Left cardiac atrium (tissue), 4 donors: ENCODE measurements around the gene PRDM16. TPM values are rescaled to one million over a fixed set of nuclear protein-coding genes. Genes with fewer than 3 reads are reported as not detected.

Source experiments
- ATAC-seq, 2 donors: fragments of 200-7000 bp; cut with Tn5 transposase; one replicate each; pipeline ENCODE4 v1.9.1; 2020; ENCODE audit warnings: mild to moderate bottlenecking in 2 of 2, moderate library complexity in 2 of 2
- DNase-seq: peaks from one replicate; pipeline ENCODE4 v3.0.0-alpha.2; 2020
- intact Hi-C, 2 donors: fragments of 100-400 bp; cut with DNase I; formaldehyde crosslinking; loops; one replicate each; pipeline versions ENCODE4 v1.14.1 to v1.15.1; 2022 to 2023
- total RNA-seq, 2 donors: library from RNA; stranded (reverse); fragmentation: NEBNext Ultra II Directional; extraction: Animal tissue kit (Norgen Biotek cat#: 25700); gene quantifications; one replicate each; pipeline ENCODE4 v1.2.1, GENCODE V29; 2021
- donor health status: DM: no; HTN: yes; CAD: no.
- donor health status: DM: no; HTN: yes; CAD: no; lungs with severe emphysema.
- donor health status: DM: yes; HTN: yes; CAD: no.
- donor health status: Dilated cardiomyopathy.

PRDM16 gene
- total RNA-seq, 2 donors from 2014 or later, result 0.99 to 1.2 TPM

DNA sequence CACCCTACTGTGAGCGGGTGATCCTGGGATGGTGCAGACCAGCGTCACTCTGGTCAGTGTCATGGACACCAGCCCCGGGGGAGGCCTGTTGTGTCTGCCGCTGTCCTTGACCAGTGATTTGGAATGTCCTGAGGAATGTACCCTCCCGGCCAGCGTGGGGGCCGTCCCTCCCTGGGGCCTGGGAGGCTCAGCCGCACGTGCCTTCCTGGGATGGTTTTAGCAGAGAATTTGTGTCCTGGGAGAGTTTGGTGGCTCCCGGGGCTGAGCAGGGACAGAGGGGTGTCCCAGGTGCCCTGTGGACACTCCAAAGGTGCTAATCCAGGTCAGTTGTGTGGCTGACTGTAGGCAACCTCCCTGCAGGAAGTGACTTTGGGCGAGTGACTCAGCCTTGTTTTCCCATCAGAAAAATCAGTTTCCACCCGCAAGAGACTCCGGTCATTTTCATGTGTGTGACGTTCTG is 391.7 kb downstream of the PRDM16 start:
- intact Hi-C loops, result no loop called here
- ATAC-seq (peak; percentile 35 to 47), DNase-seq (no peak)

DNA sequence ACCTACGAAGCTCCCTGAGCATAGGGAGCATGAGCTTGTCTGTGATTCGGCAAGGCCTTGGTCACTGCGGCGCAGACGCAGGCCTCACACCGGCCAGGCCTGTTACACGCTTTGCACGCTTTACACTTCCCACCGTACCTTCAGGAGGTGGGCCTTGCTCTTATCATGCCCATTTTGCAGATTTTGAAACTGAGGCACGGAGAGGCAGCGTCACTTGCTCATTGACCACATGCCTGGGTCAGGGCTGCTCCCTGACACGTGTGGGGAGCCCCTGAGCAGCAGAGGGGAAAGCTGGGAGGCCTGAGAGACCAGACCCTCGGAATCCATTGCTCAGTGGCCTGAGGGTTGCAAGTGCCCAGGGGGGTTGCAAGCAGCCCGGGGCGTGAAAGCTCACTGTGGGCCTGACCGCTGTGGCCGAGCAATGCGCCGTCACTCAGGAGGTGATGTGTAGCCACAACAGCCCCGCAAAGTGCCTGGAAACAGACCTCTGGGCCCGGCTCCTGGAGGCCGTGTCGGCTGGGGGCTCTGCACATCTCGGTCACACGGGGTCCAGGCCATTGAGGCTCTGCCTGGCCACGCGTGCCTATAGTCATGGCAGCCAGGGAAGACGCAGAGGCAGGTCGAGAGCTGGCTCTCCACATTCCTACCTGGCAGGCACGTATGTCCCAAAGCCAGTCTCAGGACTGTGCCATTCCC is 392.4 kb downstream of the PRDM16 start:
- intact Hi-C loops, result no loop called here

DNA sequence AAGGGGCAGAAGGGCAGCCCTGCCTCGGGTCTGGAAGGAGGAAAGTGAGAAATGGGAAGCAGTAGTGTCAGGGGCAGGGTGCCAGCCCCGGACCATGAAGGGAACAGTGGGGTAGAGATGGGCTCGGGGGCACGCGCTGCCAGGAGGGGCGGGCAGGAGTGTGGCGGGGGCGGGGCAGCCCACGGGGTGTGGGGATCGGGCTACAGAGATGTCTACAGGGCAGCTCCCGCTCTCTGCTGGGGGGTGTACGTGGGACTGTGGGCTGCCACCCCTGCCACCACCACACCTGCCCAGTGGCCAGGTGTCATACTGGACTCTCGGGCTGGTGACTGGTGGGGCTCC is 392.9 kb downstream of the PRDM16 start:
- DNase-seq (peak; percentile 16), ATAC-seq (no peak)
- intact Hi-C loops, result no loop called here

More for the DNA sequence above, 392.4 kb downstream of the PRDM16 start:
- ATAC-seq, result no peak
- peak; percentile 11 for DNase-seq

DNA sequence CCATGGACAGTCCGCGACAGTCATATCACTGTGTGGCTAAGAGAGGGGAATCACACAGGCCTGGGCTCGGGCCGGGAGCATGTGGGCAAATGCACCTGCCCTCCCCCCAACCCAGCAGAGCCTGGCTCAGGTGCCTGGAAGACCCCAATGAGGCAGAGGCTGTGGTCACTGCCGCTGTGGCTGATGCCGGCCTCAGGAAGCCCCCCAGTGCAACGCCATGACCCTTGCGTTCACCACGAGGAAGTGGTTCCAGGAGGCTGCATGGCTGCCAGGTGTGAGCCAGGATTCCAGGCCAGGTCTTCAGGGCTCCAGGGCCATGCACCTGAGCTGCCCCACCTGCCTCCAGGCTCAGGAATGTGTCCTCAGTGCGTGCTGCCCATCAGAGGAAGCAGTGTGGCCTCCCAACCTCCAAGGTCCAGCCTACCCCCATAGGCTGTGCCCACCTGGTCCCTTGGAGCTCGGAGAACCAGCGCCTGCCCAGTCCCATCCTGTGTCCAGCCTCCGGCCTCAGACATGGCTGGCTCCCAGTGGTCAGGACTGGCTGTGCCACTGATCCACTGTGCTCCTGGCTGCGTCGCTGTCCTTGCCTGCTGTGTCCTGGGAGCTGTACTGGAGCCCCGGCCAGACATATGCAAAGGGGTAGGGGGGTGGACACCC is 393.5 kb downstream of the PRDM16 start:
- intact Hi-C loops, result no loop called here
- no peak for ATAC-seq
- DNase-seq, result peak; percentile 14

DNA sequence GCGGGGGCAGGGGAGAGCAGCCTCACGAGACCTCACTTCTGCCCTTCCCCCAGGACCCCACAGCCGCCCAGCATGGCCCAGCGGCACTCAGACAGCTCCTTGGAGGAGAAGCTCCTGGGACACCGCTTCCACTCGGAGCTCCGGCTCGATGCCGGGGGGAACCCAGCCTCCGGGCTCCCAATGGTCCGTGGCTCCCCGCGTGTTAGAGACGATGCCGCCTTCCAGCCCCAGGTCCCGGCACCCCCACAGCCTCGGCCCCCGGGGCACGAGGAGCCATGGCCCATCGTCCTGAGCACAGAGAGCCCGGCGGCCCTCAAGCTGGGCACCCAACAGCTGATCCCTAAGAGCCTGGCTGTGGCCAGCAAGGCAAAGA is 394.0 kb downstream of the PRDM16 start:
- intact Hi-C loops, result no loop called here
- DNase-seq, result peak; percentile 17
- ATAC-seq, result no peak

DNA sequence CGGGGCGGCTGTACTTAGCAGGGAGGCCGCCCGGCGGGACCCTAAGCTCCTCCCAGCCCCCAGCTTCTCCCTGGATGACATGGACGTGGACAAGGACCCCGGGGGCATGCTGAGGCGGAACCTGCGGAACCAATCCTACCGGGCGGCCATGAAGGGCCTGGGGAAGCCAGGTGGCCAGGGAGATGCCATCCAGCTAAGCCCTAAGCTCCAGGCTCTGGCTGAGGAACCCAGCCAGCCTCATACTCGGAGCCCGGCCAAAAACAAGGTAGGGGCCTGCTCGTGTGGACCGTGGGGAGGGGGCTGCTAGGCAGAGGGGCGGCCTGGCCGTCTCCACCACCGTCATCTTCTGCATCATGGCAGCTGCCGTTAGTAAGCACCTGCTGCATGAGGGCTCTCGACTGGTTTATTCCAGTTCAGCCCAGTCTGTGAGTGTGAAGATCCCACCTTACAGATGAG is 394.4 kb downstream of the PRDM16 start:
- intact Hi-C loops, result no loop called here
- DNase-seq (peak; percentile 10), ATAC-seq (no peak)

DNA sequence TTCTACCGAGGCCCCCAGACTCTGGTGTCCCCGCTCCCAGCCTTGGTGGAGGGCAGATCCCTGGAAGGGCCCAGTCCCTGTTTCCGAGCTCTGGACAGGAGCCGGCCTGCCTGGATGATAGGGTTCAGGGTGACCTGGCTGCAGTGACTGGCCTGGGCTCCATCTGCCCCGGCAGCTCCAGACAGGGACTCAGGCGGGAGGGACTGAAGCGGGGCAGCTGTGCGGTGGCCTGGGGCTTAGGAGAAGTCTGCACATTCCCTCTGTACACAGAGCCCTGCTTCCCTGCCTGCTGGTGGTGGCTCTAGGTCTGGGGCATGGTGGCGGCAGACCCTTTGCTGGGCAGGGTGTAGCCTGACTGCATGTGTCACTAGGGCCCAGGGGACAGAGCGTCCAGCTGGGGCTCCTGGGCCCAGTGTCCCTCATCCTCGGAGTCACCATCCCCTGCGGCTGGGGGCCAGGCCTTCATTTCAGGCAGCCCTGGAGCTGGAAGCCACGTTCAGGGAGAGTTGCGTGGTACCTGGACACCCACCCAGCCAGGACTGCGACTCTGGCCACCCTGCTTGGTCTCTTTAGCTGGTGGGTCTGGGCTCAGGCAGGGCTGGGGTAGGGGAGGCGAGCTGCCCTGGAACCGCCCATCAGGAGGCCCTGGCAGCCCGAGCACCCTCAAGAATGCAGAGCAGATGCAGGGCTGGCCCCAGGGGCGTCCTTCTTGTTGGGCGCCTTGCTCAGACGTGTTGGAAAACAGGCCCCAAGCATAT is 395.1 kb downstream of the PRDM16 start:
- intact Hi-C loops, result no loop called here
- no peak for ATAC-seq
- peak; percentile 6 for DNase-seq

DNA sequence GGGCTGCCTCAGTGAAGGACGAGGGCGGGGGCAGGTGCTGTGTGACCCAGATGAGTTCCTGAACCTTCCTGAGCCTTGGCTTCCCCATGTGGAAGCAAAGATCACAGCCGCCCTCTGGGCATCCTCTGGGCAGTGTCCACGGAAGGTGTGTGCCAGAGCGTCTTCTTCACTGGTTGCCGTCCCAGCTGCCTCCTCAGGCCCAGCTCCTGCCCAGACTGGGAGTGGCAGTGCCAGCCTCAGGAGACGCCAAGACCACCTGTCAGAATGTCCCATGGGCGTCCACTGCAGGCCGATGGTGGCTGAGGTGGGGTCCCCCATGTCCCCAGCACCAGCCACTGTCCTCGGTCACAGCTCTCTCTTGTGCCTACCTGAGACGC is 395.6 kb downstream of the PRDM16 start:
- intact Hi-C loops, result no loop called here
- peak; percentile 18 for DNase-seq
- no peak for ATAC-seq

DNA sequence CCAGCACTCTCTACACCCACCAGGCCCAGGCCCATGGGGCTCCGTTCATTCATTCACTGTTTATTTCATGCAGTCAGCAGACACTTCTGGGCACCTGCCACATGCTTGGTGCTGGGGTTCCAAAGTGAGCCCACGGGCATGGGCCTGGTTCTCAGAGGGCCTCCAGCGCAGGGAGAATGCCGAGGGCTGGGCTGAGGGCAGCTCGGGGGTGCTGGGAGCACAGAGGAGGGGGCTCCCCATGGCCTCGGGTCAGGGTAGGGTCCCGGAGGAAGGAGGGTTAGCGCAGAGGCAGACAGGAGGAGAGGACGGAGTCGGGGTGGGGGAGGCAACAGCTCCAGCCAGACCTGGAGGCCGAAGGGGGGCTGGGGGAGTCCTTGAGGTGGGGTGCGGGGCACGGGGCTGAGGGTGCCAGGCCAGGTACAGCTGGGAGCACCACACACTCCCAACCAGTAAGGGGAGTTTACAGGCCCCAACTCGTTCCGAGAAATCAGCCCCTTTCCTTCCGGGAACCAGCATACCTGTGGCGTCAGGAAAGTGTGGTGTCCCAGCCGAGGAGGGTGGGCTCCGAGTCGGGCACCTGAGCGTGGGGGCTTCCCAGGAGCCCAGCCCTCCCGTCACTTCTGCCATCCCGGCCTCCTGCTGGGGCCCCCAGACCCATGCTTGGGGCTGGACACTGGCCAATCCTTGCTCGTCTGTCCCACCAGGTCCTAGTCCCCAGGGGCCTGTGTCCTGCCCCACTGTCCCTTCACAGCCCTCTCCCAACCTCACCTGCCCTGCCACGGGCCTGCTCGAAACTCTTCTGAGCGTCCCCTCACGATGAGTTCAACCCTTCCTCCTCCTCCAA is 396.3 kb downstream of the PRDM16 start:
- DNase-seq, result peak; percentile 20
- ATAC-seq, result no peak

DNA sequence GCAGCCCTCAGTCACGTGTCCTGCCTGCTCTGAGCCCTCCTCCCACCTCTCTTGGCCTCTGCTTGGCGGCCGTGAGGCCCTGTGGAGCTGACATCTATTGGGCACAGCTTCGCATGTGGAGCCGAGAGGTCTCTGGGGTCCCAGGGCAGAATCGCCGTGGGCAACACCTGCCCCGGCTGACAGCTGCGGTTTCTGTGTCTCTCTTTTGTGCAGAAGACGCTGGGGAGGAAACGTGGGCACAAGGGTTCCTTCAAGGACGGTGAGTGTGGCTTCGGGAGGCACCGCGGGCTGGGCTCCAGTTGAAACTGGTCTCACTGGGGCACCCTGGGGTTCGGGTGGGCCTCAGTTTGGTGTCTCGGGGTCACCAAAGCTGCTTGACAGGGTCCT is 396.9 kb downstream of the PRDM16 start:
- DNase-seq (peak; percentile 10), ATAC-seq (no peak)
- intact Hi-C loops, result no loop called here

More for the DNA sequence above, 396.3 kb downstream of the PRDM16 start:
- intact Hi-C loops, result no loop called here

DNA sequence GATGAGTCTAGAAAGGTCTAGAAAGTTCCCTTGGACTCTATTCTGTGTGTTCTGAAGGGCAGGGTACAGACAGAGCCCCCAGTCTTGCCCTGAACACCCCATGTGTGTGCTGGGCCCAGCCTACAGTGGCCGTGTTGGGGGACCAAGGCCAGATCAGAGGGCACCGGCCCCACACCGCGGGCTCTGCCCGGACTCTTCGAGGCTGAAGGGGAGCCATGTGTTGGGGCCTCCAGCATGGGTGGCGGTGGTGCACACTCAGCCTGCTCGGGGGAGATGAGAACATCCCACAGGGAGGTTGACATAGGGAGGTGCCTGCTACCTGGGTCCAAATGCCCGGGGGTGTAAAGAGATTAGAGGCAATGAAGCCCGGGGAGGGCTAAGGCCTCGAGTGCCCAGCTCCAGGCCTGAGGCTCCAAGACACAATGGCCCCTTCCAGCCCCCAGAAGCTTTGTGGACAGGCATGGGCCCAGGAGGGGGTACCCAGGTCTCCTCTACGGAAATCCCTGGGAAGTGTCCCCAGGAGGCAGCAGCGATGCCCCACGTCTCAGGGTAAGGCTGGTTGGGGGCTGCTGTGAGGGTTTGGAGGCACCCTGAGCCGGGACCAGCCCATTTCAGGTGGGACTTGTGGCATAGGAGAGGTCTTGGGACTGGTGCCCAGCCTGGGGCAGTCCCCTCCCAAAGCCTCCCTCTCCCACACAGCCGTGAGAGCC is 397.5 kb downstream of the PRDM16 start:
- ATAC-seq (no peak), DNase-seq (peak; percentile 14)
- intact Hi-C loops, result no loop called here

DNA sequence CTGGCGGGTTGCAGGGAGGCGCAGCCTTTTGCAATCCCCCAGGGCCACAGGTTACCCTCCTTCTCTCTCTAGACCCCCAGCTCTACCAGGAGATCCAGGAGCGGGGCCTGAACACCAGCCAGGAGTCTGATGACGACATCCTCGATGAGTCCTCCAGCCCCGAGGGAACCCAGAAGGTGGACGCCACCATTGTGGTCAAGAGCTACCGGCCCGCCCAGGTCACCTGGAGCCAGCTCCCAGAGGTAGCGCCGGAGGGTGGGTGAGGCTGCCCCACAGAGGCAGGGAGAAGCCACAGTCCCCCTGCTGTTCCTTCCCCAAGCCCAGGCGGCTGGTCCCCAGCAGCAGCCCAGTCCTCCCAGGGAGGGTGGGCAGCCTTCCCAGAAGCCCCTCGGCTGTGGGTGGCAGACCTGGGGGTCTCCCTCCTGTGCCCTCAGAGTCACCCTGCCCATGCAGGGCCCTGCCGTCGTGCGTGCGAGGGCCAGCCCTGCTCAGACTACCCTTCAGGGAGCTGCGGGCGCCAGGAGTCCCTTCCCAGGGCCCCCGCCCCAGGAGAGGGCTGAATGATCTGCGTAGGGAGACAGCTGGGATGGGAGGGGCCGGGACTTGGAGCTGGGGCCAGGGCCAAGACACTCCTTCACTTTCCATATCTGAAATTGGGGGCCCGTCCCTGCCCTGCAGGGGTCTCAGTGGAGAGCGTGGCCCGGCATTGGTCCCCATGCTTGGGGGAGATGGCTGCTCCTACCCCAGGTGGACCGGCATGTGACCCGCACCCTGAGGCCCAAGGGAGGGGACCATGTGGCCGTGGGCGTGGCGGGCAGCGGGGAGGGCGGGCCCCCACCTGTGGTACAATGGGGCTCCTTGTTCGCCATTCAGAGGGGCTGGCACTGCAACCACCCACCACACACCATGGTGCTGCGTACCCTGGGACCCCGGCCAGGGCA is 398.4 kb downstream of the PRDM16 start:
- ATAC-seq, result no peak
- intact Hi-C loops, result no loop called here
- peak; percentile 22 for DNase-seq

DNA sequence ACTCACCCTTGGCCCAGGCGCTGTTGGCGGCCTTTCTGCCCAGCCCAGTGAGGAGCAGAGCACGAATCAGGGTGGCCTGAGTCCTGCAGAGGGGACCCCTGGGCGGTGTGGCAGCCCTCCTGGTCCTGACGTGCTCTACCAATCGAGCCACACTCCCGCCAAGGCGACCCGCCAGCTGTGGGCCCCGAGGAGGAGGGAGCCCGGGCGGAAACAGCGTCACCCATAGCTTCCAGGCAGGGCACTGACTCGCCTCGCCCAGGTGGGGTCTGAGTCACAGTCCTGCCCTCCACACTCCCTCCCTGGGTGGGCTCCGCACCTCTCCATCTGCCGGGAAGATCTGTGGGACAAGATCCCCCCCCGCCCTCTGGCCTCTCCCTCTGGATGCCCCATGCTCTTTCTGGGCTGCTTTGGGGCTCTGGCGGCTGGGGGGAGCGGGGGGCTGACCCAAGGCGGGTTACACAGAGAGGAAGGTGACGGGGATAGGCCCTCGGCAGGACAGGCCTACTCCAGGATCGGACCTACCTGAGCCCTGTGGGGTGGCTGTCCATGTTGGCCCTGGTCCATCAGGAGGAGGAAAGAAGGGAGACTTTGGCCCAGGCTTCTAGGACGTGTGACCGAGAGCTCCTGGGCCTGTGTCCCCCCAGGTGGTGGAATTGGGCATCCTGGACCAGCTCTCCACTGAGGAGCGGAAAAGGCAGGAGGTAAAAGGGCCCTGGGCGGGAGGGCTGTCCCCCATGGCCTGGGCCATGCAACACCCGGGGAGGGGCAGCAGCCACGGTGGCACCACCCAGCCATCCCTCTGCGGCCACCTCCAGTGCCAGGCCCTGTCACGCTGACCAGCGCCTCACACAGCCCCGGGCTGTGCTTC is 399.5 kb downstream of the PRDM16 start:
- no peak for ATAC-seq
- DNase-seq, result peak; percentile 18
- intact Hi-C loops, result no loop called here

DNA sequence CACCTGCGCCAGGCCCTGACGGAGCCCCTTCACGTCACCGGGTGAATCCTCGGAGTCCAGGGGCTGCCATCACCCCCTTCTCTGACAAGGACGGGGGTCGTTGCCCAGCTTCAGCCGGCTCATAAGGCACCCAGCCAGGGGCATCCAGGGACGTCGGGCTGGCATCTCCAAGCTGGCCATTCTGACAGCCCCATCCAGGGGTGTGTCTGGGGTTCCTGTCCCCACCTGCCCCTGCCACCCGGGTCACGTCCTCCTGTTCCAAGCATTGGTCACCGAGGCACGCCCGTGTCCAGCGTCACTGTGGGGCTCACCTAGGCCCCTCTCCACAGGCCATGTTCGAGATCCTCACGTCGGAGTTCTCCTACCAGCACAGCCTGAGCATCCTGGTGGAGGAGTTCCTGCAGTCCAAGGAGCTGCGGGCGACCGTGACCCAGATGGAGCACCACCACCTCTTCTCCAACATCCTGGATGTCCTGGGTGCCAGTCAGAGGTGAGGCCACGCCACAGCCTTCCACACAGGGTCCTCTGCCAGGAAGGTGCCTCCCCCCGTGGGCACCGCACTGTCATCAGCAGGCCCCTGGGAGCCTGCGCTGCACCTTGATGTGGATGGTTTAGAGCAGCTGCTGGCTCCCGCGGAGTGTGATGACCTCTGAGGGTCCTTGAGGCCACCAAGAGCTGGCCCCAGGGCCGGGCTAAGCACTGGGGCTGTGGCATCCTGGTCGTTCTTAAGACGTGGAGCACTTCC is 400.3 kb downstream of the PRDM16 start:
- intact Hi-C loops, result no loop called here
- DNase-seq (peak; percentile 20), ATAC-seq (no peak)

DNA sequence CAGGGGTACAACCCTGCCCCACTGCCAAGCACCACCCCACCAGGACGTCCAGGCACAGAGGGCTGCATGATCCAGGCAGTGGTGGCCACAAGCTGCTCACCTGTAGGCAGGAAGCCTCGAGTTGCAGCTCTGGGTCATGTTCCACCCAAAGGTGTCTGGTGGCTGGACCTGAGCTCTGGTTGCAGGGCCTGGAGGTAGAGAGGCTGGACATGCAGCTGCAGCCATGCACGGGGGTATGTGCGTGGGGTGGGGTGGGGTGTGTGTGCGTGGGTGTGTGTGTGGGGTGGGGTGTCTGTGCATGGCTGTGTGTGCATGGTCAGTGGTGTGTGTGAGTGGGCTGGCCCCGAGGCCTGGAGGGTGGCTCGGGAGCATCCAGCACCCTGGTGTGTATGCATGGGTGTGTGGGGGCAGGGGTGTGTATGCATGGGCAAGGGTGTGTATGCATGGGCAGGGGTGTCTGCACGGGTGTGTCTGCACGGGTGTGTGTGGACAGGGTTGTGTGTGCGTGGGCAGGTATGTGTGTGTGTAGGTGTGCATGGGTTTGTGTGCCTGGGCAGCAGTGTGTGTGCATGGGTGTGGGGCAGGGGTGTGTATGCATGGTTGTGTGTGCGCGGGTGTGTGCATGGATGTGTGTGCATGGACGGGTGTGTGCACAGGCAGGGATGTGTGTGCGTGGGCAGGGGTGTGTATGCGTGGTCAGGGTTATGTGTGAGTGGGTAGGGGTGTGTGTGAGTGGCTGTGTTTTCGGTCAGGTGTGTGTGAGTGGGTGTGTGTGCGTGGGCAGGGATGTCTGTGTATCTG is 401.0 kb downstream of the PRDM16 start:
- DNase-seq (peak; percentile 14), ATAC-seq (no peak)
- intact Hi-C loops, result no loop called here
